Nephron progenitor cell (in vitro differentiated cells): ENCODE results near the gene CDCA5.

Experiments used
- DNase-seq: peaks from one replicate; pipeline ENCODE4 v3.0.0; 2021
- H3K27ac Mint-ChIP-seq: 2 replicates; pipeline ENCODE4 v1.8.0; 2021; ENCODE audit warnings: mild to moderate bottlenecking, moderate library complexity, mixed read lengths
- H3K27me3 Mint-ChIP-seq: 2 replicates; pipeline ENCODE4 v1.8.0; 2021; ENCODE audit warnings: mild to moderate bottlenecking, low read depth, mixed read lengths; ENCODE audit not compliant: poor library complexity
- H3K36me3 Mint-ChIP-seq: 2 replicates; pipeline ENCODE4 v1.8.0; 2021; ENCODE audit warnings: low read depth, mixed read lengths
- H3K4me1 Mint-ChIP-seq: 2 replicates; pipeline ENCODE4 v1.8.0; 2021; ENCODE audit warnings: mixed read lengths
- H3K4me3 Mint-ChIP-seq: 2 replicates; pipeline ENCODE4 v1.8.0; 2021; ENCODE audit warnings: mild to moderate bottlenecking, moderate library complexity, mixed read lengths
- H3K9me3 Mint-ChIP-seq: 2 replicates; pipeline ENCODE4 v1.8.0; 2021; ENCODE audit warnings: mild to moderate bottlenecking, moderate library complexity, mixed read lengths
- TF ChIP-seq, protein P1 (sequence below): fragments of 200-600 bp; sonication (generic); IDR thresholded peaks from 2 replicates; pipeline ENCODE4 v1.5.0; 2021; ENCODE audit warnings: antibody characterized with exemption

The CDCA5 gene

GRCh38 chr11:65071907-65072630 is 11.8 kb downstream of the CDCA5 start:
- H3K27me3 Mint-ChIP-seq: no peaks in the 10 kb centered on the region
- peaks cover 17% of the 10 kb centered on the region for H3K36me3 Mint-ChIP-seq
- H3K27ac Mint-ChIP-seq: no peak overlapping the region

DNA sequence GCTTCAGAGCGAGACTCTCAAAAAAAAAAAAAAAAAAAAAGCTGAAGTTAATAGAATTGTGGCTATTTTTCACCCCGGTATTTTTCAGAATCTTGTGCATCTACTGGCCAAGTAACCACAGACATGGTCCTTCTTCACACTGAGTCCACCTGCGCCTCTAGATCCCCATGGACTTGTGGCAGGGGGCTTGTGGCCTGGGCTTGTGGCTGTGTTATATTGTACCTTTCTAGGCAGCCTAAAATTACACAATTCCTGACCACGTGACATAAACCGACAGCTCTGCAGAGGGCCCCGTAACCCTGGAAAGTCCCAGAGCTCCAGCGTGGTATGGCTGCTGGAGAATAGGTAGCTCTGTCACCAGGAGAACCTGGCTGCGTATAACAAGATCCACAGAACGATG is 14.6 kb downstream of the CDCA5 start:
- TF ChIP-seq, protein P1, sequence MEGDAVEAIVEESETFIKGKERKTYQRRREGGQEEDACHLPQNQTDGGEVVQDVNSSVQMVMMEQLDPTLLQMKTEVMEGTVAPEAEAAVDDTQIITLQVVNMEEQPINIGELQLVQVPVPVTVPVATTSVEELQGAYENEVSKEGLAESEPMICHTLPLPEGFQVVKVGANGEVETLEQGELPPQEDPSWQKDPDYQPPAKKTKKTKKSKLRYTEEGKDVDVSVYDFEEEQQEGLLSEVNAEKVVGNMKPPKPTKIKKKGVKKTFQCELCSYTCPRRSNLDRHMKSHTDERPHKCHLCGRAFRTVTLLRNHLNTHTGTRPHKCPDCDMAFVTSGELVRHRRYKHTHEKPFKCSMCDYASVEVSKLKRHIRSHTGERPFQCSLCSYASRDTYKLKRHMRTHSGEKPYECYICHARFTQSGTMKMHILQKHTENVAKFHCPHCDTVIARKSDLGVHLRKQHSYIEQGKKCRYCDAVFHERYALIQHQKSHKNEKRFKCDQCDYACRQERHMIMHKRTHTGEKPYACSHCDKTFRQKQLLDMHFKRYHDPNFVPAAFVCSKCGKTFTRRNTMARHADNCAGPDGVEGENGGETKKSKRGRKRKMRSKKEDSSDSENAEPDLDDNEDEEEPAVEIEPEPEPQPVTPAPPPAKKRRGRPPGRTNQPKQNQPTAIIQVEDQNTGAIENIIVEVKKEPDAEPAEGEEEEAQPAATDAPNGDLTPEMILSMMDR: no peak
- H3K9me3 Mint-ChIP-seq: no peaks in the 10 kb centered on the region
- H3K27ac Mint-ChIP-seq: no peak overlapping the region
- no peaks in the 10 kb centered on the region for H3K36me3 Mint-ChIP-seq
- H3K4me1 Mint-ChIP-seq: peaks cover 18% of the 10 kb centered on the region
- DNase-seq: no peak
- no peaks in the 10 kb centered on the region for H3K27me3 Mint-ChIP-seq
- H3K4me3 Mint-ChIP-seq: no peak overlapping the region

More at GRCh38 chr11:65071907-65072630, 11.8 kb downstream of the CDCA5 start:
- Mint-ChIP-seq H3K4me3 (no peak overlapping the region), H3K9me3 (no peaks in the 10 kb centered on the region), H3K4me1 (peaks cover 11% of the 10 kb centered on the region)
- DNase-seq: no peak
- TF ChIP-seq, protein P1: no peak

GRCh38 chr11:65067446-65067845 is 16.4 kb downstream of the CDCA5 start:
- H3K4me1 Mint-ChIP-seq: peaks cover 18% of the 10 kb centered on the region

DNA sequence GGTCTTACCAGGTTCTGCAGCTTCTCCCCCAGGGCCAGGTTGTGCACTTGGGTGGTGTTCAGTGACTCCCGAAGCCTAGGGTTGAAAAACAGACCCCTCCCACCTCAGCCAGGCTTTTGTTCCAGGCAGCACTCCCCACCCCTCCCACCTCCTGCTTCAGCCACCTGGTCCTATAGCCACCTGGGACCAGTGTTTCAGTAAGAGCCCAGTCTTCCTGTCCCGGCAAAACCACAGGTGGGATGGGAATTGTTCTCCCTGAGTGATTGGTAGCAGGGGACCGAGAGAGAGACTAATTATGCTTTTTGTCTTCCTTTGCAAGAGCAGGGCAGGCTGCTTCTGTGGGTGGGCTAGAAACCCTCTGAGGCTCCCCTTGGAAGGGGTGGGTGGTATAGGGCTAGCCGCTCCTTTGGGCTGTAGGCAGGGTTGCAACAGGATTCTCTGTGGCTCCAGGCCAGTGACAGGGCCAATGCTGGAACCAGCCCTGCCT is 17.0 kb downstream of the CDCA5 start:
- Mint-ChIP-seq H3K4me1 (peaks cover 18% of the 10 kb centered on the region), H3K36me3 (no peaks in the 10 kb centered on the region), H3K4me3 (no peak overlapping the region), H3K27ac (no peak overlapping the region), H3K27me3 (peaks cover 11% of the 10 kb centered on the region), H3K9me3 (no peaks in the 10 kb centered on the region)
- TF ChIP-seq, protein P1: no peak
- DNase-seq: no peak

More at GRCh38 chr11:65067446-65067845, 16.4 kb downstream of the CDCA5 start:
- TF ChIP-seq, protein P1: no peak
- H3K27me3 Mint-ChIP-seq: peaks cover 5% of the 10 kb centered on the region
- no peak for DNase-seq
- no peak overlapping the region for H3K27ac Mint-ChIP-seq
- H3K4me3 Mint-ChIP-seq: no peak overlapping the region
- H3K9me3 Mint-ChIP-seq: no peaks in the 10 kb centered on the region
- H3K36me3 Mint-ChIP-seq: no peaks in the 10 kb centered on the region

DNA sequence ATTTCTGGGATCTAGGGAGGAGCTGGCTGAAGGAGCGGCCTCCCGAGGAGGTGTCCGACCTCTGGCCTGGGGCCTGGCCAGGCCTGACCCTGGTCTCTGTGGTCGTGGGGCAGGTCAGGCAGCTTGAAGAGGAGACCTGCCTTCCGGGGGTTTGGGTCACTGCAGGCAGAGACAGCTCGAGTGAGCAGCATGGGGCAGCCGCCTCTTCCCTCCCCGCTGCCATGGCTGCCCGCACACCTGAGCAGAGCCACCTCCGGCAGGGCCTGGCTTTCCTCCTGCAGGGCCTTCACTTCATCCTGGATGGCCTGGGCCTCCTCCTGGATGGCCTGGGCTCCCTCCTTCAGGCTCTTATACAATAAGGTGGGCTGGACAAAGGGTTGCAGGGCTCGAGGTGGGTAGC is 17.5 kb downstream of the CDCA5 start:
- Mint-ChIP-seq H3K4me1 (peaks cover 18% of the 10 kb centered on the region), H3K36me3 (no peaks in the 10 kb centered on the region)

More for the DNA sequence above, 17.5 kb downstream of the CDCA5 start:
- Mint-ChIP-seq H3K4me3 (no peak overlapping the region), H3K27me3 (peaks cover 12% of the 10 kb centered on the region), H3K9me3 (no peaks in the 10 kb centered on the region), H3K27ac (no peak overlapping the region)
- DNase-seq: no peak
- TF ChIP-seq, protein P1: no peak
